ENCODE data around the gene HK2.
A peak's percentile ranks its signal among the peaks of the same experiment; 100 is the strongest.

HK2 gene

DNA sequence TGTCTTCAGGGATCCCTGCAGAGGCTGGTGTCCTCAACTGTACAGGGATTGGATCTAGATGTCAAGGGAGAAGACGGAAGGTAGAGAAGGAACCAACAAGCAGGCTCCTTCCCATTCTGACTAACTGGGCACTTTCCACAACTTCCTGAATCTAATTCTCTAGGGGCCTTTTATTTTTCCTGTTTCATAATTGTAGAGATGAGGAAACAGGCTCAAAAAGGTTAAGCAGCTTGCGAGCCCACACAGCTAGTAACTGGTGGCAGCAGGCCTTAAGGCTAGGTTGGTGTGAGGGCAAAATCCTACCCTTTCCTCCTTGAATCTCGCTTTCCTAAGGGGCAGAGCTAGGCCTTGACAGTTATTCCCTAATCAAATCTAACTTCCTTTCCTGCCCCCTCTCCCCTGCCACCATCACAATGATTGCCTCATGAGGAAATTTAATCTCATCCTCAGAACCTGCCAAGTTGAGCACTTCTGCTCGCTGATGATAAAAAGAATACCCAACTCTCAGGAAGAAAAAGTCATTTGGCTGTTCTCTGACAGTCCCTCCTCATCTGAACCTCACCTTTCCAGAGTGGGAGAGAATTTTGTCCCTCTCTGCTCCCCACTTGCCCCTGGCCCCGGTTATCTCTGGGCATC is 88.8 kb downstream of the HK2 start:
- Histone ChIP-seq H2AFZ (ENCODE audit: low read depth, low read length) (no peak overlapping the region), H4K20me1 (ENCODE audit: insufficient read depth, low read length) (no peaks in the 10 kb centered on the region), H3K79me2 (ENCODE audit: insufficient read depth, low read length) (no peaks in the 10 kb centered on the region), H3K27ac (ENCODE audit: low read length) (no peak overlapping the region), H3K4me3 (ENCODE audit: low read depth in 1 of 2, low read length in 2 of 2) (no peak overlapping the region), H3K4me1 (ENCODE audit: insufficient read depth, low read length) (no peaks in the 10 kb centered on the region), H3K9me3 (ENCODE audit: insufficient read depth, low read length, severe bottlenecking) (no peaks in the 10 kb centered on the region), H3K4me2 (ENCODE audit: insufficient read depth, low read length) (no peak overlapping the region), H3K27me3 (ENCODE audit: insufficient read depth, low read length, poor library complexity) (no peaks in the 10 kb centered on the region), H3K36me3 (ENCODE audit: insufficient read depth, low read length) (no peaks in the 10 kb centered on the region), H3K9ac (ENCODE audit: low read depth, low read length) (no peak overlapping the region)
- ATAC-seq (ENCODE audit: insufficient read depth, low read depth): no peak
- TF ChIP-seq EZH2 (IDR thresholded peaks at IDR 0.05; ENCODE audit: borderline replicate concordance, low read depth, low read length, severe bottlenecking): no peak
- TF ChIP-seq, protein P1, sequence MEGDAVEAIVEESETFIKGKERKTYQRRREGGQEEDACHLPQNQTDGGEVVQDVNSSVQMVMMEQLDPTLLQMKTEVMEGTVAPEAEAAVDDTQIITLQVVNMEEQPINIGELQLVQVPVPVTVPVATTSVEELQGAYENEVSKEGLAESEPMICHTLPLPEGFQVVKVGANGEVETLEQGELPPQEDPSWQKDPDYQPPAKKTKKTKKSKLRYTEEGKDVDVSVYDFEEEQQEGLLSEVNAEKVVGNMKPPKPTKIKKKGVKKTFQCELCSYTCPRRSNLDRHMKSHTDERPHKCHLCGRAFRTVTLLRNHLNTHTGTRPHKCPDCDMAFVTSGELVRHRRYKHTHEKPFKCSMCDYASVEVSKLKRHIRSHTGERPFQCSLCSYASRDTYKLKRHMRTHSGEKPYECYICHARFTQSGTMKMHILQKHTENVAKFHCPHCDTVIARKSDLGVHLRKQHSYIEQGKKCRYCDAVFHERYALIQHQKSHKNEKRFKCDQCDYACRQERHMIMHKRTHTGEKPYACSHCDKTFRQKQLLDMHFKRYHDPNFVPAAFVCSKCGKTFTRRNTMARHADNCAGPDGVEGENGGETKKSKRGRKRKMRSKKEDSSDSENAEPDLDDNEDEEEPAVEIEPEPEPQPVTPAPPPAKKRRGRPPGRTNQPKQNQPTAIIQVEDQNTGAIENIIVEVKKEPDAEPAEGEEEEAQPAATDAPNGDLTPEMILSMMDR (IDR thresholded peaks at IDR 0.05; ENCODE audit: borderline replicate concordance, extremely low read depth, low read length, poor library complexity, severe bottlenecking): no peak
- DNase-seq: no peak

- Histone ChIP-seq H2AFZ (ENCODE audit: low read depth, low read length) (no peak overlapping the region), H3K27me3 (ENCODE audit: insufficient read depth, low read length, poor library complexity) (no peaks in the 10 kb centered on the region), H3K4me2 (ENCODE audit: insufficient read depth, low read length) (no peak overlapping the region), H3K36me3 (ENCODE audit: insufficient read depth, low read length) (no peaks in the 10 kb centered on the region), H3K79me2 (ENCODE audit: insufficient read depth, low read length) (no peaks in the 10 kb centered on the region), H4K20me1 (ENCODE audit: insufficient read depth, low read length) (no peaks in the 10 kb centered on the region), H3K4me3 (ENCODE audit: low read depth in 1 of 2, low read length in 2 of 2) (no peak overlapping the region), H3K9me3 (ENCODE audit: insufficient read depth, low read length, severe bottlenecking) (no peaks in the 10 kb centered on the region), H3K4me1 (ENCODE audit: insufficient read depth, low read length) (no peaks in the 10 kb centered on the region), H3K27ac (ENCODE audit: low read length) (no peak overlapping the region), H3K9ac (ENCODE audit: low read depth, low read length) (no peak overlapping the region)
- ATAC-seq (ENCODE audit: insufficient read depth, low read depth) (no peak), DNase-seq (no peak)
- TF ChIP-seq EZH2 (IDR thresholded peaks at IDR 0.05; ENCODE audit: borderline replicate concordance, low read depth, low read length, severe bottlenecking): no peak
Observed at GRCh38 chr2:74924463-74925265, 90.7 kb downstream of the HK2 start.

DNA sequence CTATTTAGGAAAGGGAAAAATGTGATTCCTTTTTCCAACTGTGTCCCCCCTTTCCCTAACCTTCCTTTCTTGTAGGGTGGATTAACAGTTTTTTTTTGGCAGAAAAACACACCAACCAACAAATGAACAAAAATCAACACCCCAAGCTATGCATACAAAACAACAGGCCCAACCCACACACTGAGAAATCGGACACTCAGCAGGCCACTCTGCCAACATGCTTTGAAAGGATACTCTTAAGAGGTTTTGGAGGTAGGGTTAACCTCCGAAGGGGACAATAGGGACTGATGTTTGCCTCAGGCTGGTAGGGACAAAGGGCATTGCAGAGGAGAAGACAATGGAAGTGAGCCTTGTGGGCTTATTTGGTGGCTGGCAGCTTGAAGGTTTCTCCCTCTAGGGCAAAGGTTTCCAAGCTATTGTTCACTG is 91.4 kb downstream of the HK2 start:
- no peak overlapping the region for H3K9ac ChIP-seq (ENCODE audit: low read depth, low read length)
- no peaks in the 10 kb centered on the region for H3K79me2 ChIP-seq (ENCODE audit: insufficient read depth, low read length)
- no peaks in the 10 kb centered on the region for H3K4me1 ChIP-seq (ENCODE audit: insufficient read depth, low read length)
- no peaks in the 10 kb centered on the region for H4K20me1 ChIP-seq (ENCODE audit: insufficient read depth, low read length)
- no peaks in the 10 kb centered on the region for H3K27me3 ChIP-seq (ENCODE audit: insufficient read depth, low read length, poor library complexity)
- H3K4me3 ChIP-seq (ENCODE audit: low read depth in 1 of 2, low read length in 2 of 2): no peak overlapping the region
- no peaks in the 10 kb centered on the region for H3K36me3 ChIP-seq (ENCODE audit: insufficient read depth, low read length)
- H3K27ac ChIP-seq (ENCODE audit: low read length): no peak overlapping the region
- H3K4me2 ChIP-seq (ENCODE audit: insufficient read depth, low read length): no peak overlapping the region
- no peaks in the 10 kb centered on the region for H3K9me3 ChIP-seq (ENCODE audit: insufficient read depth, low read length, severe bottlenecking)
- no peak overlapping the region for H2AFZ ChIP-seq (ENCODE audit: low read depth, low read length)
- ATAC-seq (ENCODE audit: insufficient read depth, low read depth) (no peak), DNase-seq (no peak)
- TF ChIP-seq, protein P1 (IDR thresholded peaks at IDR 0.05; ENCODE audit: borderline replicate concordance, extremely low read depth, low read length, poor library complexity, severe bottlenecking): no peak
- TF ChIP-seq EZH2 (IDR thresholded peaks at IDR 0.05; ENCODE audit: borderline replicate concordance, low read depth, low read length, severe bottlenecking): no peak

- Histone ChIP-seq H3K9me3 (ENCODE audit: insufficient read depth, low read length, severe bottlenecking) (peaks cover 3% of the 10 kb centered on the region), H3K4me3 (ENCODE audit: low read depth in 1 of 2, low read length in 2 of 2) (no peak overlapping the region), H3K79me2 (ENCODE audit: insufficient read depth, low read length) (no peaks in the 10 kb centered on the region), H3K9ac (ENCODE audit: low read depth, low read length) (no peak overlapping the region), H3K27me3 (ENCODE audit: insufficient read depth, low read length, poor library complexity) (no peaks in the 10 kb centered on the region), H4K20me1 (ENCODE audit: insufficient read depth, low read length) (no peaks in the 10 kb centered on the region), H3K4me1 (ENCODE audit: insufficient read depth, low read length) (no peaks in the 10 kb centered on the region), H3K4me2 (ENCODE audit: insufficient read depth, low read length) (no peak overlapping the region), H3K27ac (ENCODE audit: low read length) (no peak overlapping the region), H2AFZ (ENCODE audit: low read depth, low read length) (no peak overlapping the region), H3K36me3 (ENCODE audit: insufficient read depth, low read length) (no peaks in the 10 kb centered on the region)
- TF ChIP-seq EZH2 (IDR thresholded peaks at IDR 0.05; ENCODE audit: borderline replicate concordance, low read depth, low read length, severe bottlenecking): no peak
- TF ChIP-seq, protein P1 (IDR thresholded peaks at IDR 0.05; ENCODE audit: borderline replicate concordance, extremely low read depth, low read length, poor library complexity, severe bottlenecking): no peak
- DNase-seq (peak; percentile 17), ATAC-seq (ENCODE audit: insufficient read depth, low read depth) (no peak)
Observed at GRCh38 chr2:74927621-74928020, 93.7 kb downstream of the HK2 start.

Data from DND-41 (cell line).